ENCODE measurements around the gene ITPK1. TPM values are rescaled to one million over a fixed set of nuclear protein-coding genes. Genes with fewer than 3 reads are reported as not detected.

Gene ITPK1
- total RNA-seq, 1 experiment from 2014 or later = 38.5 TPM

DNA sequence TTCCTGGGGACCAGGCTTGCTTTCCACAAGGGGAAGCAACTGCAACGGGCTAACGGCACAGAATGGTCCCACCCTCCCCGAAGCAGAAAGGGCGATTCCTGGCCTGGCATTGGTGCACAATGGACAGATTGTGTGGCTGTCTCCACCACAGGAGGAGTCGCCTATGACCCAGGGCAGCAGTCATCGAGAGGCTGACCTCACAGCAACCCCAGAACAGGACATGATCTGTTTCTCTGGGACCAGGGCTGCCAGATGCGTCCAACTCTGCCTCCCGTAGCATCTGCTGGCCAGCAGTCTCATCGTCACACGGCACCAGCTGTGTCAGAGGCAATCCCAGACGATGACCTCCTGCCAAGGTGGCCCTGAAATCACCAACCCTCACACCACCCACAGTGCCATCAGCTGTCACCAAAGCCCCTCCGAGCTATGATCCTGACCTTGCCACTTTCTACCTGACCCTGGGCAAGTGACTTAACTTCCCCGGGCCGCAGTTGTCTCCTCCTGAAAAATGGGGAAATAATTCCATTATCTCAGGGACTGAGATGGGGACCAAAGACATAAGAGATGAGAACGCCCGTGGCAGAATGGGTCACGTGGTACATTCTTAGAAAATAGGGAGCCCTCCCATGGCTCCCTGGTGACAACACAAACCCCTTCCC is 106.1 kb downstream of the ITPK1 start:
- Histone ChIP-seq H3K36me3 (ENCODE audit: insufficient read depth, low read length, poor library complexity, severe bottlenecking) (no peaks in the 10 kb centered on the region), H3K4me3 (ENCODE audit: low read depth, low read length, poor library complexity, severe bottlenecking) (no peak overlapping the region), H3K9me3 (ENCODE audit: low read depth, low read length, poor library complexity, severe bottlenecking) (no peaks in the 10 kb centered on the region), H3K27ac (ENCODE audit: low read depth, low read length, poor library complexity, severe bottlenecking) (no peak overlapping the region), H3K4me1 (ENCODE audit: insufficient read depth, low read length, poor library complexity, severe bottlenecking) (peaks cover 7% of the 10 kb centered on the region), H3K27me3 (replicated peaks; ENCODE audit: insufficient read depth, low read depth, low read length, poor library complexity) (no peaks in the 10 kb centered on the region)
- POLR2A ChIA-PET (ENCODE audit: low non-redundant PET) = no interaction called here
- intact Hi-C loops (cut with micrococcal nuclease; ENCODE audit: unreplicated experiment) = no loop called here
- TF ChIP-seq, protein P1, sequence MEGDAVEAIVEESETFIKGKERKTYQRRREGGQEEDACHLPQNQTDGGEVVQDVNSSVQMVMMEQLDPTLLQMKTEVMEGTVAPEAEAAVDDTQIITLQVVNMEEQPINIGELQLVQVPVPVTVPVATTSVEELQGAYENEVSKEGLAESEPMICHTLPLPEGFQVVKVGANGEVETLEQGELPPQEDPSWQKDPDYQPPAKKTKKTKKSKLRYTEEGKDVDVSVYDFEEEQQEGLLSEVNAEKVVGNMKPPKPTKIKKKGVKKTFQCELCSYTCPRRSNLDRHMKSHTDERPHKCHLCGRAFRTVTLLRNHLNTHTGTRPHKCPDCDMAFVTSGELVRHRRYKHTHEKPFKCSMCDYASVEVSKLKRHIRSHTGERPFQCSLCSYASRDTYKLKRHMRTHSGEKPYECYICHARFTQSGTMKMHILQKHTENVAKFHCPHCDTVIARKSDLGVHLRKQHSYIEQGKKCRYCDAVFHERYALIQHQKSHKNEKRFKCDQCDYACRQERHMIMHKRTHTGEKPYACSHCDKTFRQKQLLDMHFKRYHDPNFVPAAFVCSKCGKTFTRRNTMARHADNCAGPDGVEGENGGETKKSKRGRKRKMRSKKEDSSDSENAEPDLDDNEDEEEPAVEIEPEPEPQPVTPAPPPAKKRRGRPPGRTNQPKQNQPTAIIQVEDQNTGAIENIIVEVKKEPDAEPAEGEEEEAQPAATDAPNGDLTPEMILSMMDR (conservative IDR thresholded peaks at IDR 0.05; ENCODE audit: low read depth, low read length) = no peak
- TF ChIP-seq EZH2 (IDR thresholded peaks at IDR 0.05; ENCODE audit: borderline replicate concordance, low read depth, low read length, poor library complexity, severe bottlenecking) = no peak
- DNase-seq (ENCODE audit: low spot score) = no peak
- CTCF ChIA-PET = no interaction called here
- BruUV-seq (replicated peaks) = no TSS peak

DNA sequence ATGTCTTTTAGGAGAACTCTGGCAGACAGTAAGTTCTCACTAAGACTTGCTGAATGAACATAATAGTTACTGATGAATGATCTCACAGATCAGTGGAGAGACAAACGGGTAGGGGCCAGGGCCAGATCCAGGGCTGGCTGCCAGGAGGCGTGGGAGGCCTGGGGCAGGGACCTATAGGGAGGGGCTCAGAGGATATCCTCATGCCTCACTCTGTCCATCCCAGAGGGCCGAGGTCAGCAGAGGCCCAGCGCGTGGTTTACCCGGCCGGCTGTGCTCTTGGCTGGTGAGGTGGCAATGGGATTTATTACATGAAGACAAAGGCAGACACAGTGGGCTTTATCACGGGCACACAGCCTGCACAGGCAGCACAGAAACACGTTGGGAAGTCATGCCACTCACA is 107.3 kb downstream of the ITPK1 start:
- POLR2A ChIA-PET (ENCODE audit: low non-redundant PET) = no interaction called here
- Histone ChIP-seq H3K36me3 (ENCODE audit: insufficient read depth, low read length, poor library complexity, severe bottlenecking) (no peaks in the 10 kb centered on the region), H3K27me3 (replicated peaks; ENCODE audit: insufficient read depth, low read depth, low read length, poor library complexity) (no peaks in the 10 kb centered on the region), H3K4me1 (ENCODE audit: insufficient read depth, low read length, poor library complexity, severe bottlenecking) (peaks cover 7% of the 10 kb centered on the region), H3K4me3 (ENCODE audit: low read depth, low read length, poor library complexity, severe bottlenecking) (no peak overlapping the region), H3K9me3 (ENCODE audit: low read depth, low read length, poor library complexity, severe bottlenecking) (no peaks in the 10 kb centered on the region), H3K27ac (ENCODE audit: low read depth, low read length, poor library complexity, severe bottlenecking) (no peak overlapping the region)
- no peak for DNase-seq (ENCODE audit: low spot score)
- intact Hi-C loops (cut with micrococcal nuclease; ENCODE audit: unreplicated experiment) = no loop called here
- TF ChIP-seq EZH2 (IDR thresholded peaks at IDR 0.05; ENCODE audit: borderline replicate concordance, low read depth, low read length, poor library complexity, severe bottlenecking) = no peak
- TF ChIP-seq, protein P1 (conservative IDR thresholded peaks at IDR 0.05; ENCODE audit: low read depth, low read length) = no peak
- CTCF ChIA-PET = no interaction called here
- BruUV-seq (replicated peaks) = no TSS peak

DNA sequence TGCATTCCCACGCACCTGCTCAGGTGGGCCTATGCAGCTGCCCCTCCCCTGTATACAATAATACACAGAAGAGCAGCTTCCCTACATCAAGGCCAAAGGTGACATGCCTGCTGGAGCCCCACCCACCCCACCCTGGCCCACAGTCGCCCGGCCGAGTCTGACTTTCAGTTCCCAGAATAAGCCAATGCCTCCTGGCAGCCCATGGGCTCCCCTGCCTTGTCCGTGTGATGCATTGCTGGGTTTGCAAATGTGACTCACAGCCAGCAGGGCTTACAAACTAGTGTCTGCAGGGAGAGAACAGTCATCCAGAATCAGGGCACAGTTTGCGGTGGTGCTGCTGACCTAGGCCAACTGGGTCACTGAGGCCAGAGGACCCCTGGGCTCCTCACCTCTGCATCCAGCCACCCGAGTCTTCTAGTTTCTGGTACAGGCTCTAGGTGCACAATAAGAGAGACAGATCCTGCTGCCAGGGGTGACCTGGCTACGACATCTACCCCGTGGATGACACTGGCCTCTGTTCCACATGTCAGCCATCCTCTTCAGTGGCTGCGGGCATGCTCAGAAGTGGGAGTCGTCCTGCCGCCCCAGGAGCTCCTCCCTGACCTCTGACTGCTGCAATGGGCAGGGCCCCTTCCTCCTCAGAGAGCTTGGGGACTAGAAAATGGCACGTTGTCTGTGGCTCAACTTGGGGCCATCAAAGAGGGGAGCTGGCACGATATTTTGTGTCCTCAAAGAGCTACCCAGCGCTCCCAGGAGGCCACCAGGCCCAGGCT is 108.3 kb downstream of the ITPK1 start:
- H3K9me3 ChIP-seq (ENCODE audit: low read depth, low read length, poor library complexity, severe bottlenecking) = no peaks in the 10 kb centered on the region
- CTCF ChIA-PET = no interaction called here

More for the DNA sequence above, 108.3 kb downstream of the ITPK1 start:
- no TSS peak for BruUV-seq (replicated peaks)
- intact Hi-C loops (cut with micrococcal nuclease; ENCODE audit: unreplicated experiment) = no loop called here
- Histone ChIP-seq H3K4me1 (ENCODE audit: insufficient read depth, low read length, poor library complexity, severe bottlenecking) (peaks cover 7% of the 10 kb centered on the region), H3K27ac (ENCODE audit: low read depth, low read length, poor library complexity, severe bottlenecking) (no peak overlapping the region), H3K4me3 (ENCODE audit: low read depth, low read length, poor library complexity, severe bottlenecking) (no peak overlapping the region), H3K27me3 (replicated peaks; ENCODE audit: insufficient read depth, low read depth, low read length, poor library complexity) (no peaks in the 10 kb centered on the region), H3K36me3 (ENCODE audit: insufficient read depth, low read length, poor library complexity, severe bottlenecking) (no peaks in the 10 kb centered on the region)
- POLR2A ChIA-PET (ENCODE audit: low non-redundant PET) = no interaction called here
- no peak for TF ChIP-seq EZH2 (IDR thresholded peaks at IDR 0.05; ENCODE audit: borderline replicate concordance, low read depth, low read length, poor library complexity, severe bottlenecking)
- TF ChIP-seq, protein P1 (conservative IDR thresholded peaks at IDR 0.05; ENCODE audit: low read depth, low read length) = no peak
- DNase-seq (ENCODE audit: low spot score) = no peak

Data from A673 (cell line).